Liver (tissue), 9 donors: Measurements from ENCODE around the gene PSMD11. TPM values are rescaled to one million over a fixed set of nuclear protein-coding genes. Genes with fewer than 3 reads are reported as not detected.
A peak's percentile ranks its signal among the peaks of the same experiment; 100 is the strongest.

ENCODE experiments used
- DNase-seq: peaks from one replicate; pipeline ENCODE4 v3.0.0-alpha.2; 2017; ENCODE audit warnings: low spot score
- H3K27ac ChIP-seq, 2 donors: one replicate each; pipeline ENCODE4 v1.7.0; 2013; ENCODE audit warnings: inconsistent platforms in 2 of 2, low read length in 2 of 2, control low read depth in 1 of 2, low read depth in 1 of 2, mild to moderate bottlenecking in 1 of 2
- H3K27me3 ChIP-seq, 4 donors: one replicate each; pipeline versions ENCODE4 v1.6.1 to v1.7.0; 2013; ENCODE audit warnings: low read length in 3 of 4, inconsistent platforms in 1 of 4, mild to moderate bottlenecking in 1 of 4, moderate library complexity in 1 of 4; ENCODE audit not compliant: control insufficient read depth in 4 of 4, insufficient read depth in 4 of 4
- H3K36me3 ChIP-seq, 4 donors: one replicate each; pipeline versions ENCODE4 v1.6.1 to v1.7.0; 2013; ENCODE audit warnings: low read length in 3 of 4, mild to moderate bottlenecking in 3 of 4, low read depth in 1 of 4, moderate library complexity in 1 of 4; ENCODE audit not compliant: control insufficient read depth in 4 of 4, insufficient read depth in 3 of 4
- H3K4me1 ChIP-seq, 4 donors: one replicate each; pipeline versions ENCODE4 v1.6.1 to v1.7.0; 2013; ENCODE audit warnings: low read length in 3 of 4, mild to moderate bottlenecking in 3 of 4, moderate library complexity in 1 of 4; ENCODE audit not compliant: control insufficient read depth in 4 of 4, insufficient read depth in 4 of 4
- H3K4me3 ChIP-seq, 3 donors: one replicate each; pipeline versions ENCODE4 v1.6.1 to v1.7.0; 2013; ENCODE audit warnings: low read length in 3 of 3, control low read depth in 1 of 3, low read depth in 1 of 3, mild to moderate bottlenecking in 1 of 3
- H3K9ac ChIP-seq, 2 donors: one replicate each; pipeline ENCODE4 v1.7.0; 2013; ENCODE audit warnings: low read length in 2 of 2, mild to moderate bottlenecking in 2 of 2, moderate library complexity in 2 of 2, control low read depth in 1 of 2, low read depth in 1 of 2
- H3K9me3 ChIP-seq, 4 donors: one replicate each; pipeline versions ENCODE4 v1.6.1 to v1.7.0; 2013; ENCODE audit warnings: low read length in 3 of 4; ENCODE audit not compliant: control insufficient read depth in 4 of 4
- EGR1 ChIP-seq, 2 donors: IDR thresholded peaks; 2 replicates each; pipeline ENCODE4 v1.6.1; 2016 to 2018; ENCODE audit warnings: antibody characterized with exemption in 2 of 2, low read depth in 2 of 2
- FOXA1 ChIP-seq: IDR thresholded peaks from 2 replicates; pipeline ENCODE4 v1.6.1; 2016; ENCODE audit warnings: antibody characterized with exemption
- FOXA2 ChIP-seq: IDR thresholded peaks from 2 replicates; pipeline ENCODE4 v1.6.1; 2016; ENCODE audit warnings: antibody characterized with exemption
- GABPA ChIP-seq, 2 donors: IDR thresholded peaks in 1 of 2; conservative IDR thresholded peaks in 1 of 2; 2 replicates each; pipeline ENCODE4 v1.6.1; 2016; ENCODE audit warnings: antibody characterized with exemption in 2 of 2, mild to moderate bottlenecking in 1 of 2, moderate library complexity in 1 of 2
- HNF4A ChIP-seq, 2 donors: conservative IDR thresholded peaks; 2 replicates each; pipeline ENCODE4 v1.6.1; 2016; ENCODE audit warnings: antibody characterized with exemption in 2 of 2, mild to moderate bottlenecking in 2 of 2
- HNF4G ChIP-seq: IDR thresholded peaks from 2 replicates; pipeline ENCODE4 v1.6.1; 2016; ENCODE audit warnings: antibody characterized with exemption
- JUND ChIP-seq, 2 donors: IDR thresholded peaks; 2 replicates each; pipeline ENCODE4 v1.6.1; 2016; ENCODE audit warnings: antibody characterized with exemption in 2 of 2
- NR2F2 ChIP-seq: IDR thresholded peaks from 2 replicates; pipeline ENCODE4 v1.6.1; 2016; ENCODE audit warnings: antibody characterized with exemption
- TAF1 ChIP-seq: conservative IDR thresholded peaks from 2 replicates; pipeline ENCODE4 v1.6.1; 2016; ENCODE audit warnings: antibody characterized with exemption, mild to moderate bottlenecking
- YY1 ChIP-seq: IDR thresholded peaks from 2 replicates; pipeline ENCODE4 v1.6.1; 2016; ENCODE audit warnings: antibody characterized with exemption, mild to moderate bottlenecking
- WGBS: extraction: QIAGEN DNeasy Blood & Tissue Kit; methylation state at CpG from one replicate; pipeline ENCODE4 v1.1.7; 2013; 5-methylcytosine and 5-hydroxymethylcytosine counted together
- polyA plus RNA-seq, 2 donors: library from polyadenylated mRNA; stranded (reverse) in 1 of 2; unstranded in 1 of 2; fragments of 200-250 nt in 1 of 2; fragments of >200 nt in 1 of 2; fragmentation: Nextera tagmentation in 1 of 2; extraction: Ambion mirVana in 1 of 2; gene quantifications; one replicate each; pipeline versions ENCODE4 v1.2.1 to v1.2.3, GENCODE V29; 2013 to 2015
- total RNA-seq, 2 donors: library from RNA; depleted of rRNA; stranded (reverse); fragments of >200 nt; gene quantifications; one replicate each; pipeline ENCODE4 v1.2.3, GENCODE V29; 2014
- TF ChIP-seq, protein P1 (sequence below): IDR thresholded peaks from 2 replicates; pipeline ENCODE4 v1.6.1; 2016; ENCODE audit warnings: antibody characterized with exemption, mild to moderate bottlenecking
- TF ChIP-seq, protein P2 (sequence below): IDR thresholded peaks from 2 replicates; pipeline ENCODE4 v1.6.1; 2016; ENCODE audit warnings: antibody characterized with exemption
- TF ChIP-seq, protein P3 (sequence below): fragments of 150-350 bp; IDR thresholded peaks from 2 replicates; pipeline ENCODE4 v1.5.1; 2017; ENCODE audit warnings: improper control_type of control experiment, low read depth, low read length; ENCODE audit not compliant: missing input control
- TF ChIP-seq, protein P4 (sequence below): IDR thresholded peaks from 2 replicates; pipeline ENCODE4 v1.6.1; 2016; ENCODE audit warnings: antibody characterized with exemption
- donor health status: healthy.
- donor health status: healthy.
- donor health status: healthy.
- donor health status: healthy.
- donor health status: healthy.

PSMD11 gene
- total and polyA plus RNA-seq, 4 donors = 42.1 to 97.4 (median 68.2) TPM

DNA sequence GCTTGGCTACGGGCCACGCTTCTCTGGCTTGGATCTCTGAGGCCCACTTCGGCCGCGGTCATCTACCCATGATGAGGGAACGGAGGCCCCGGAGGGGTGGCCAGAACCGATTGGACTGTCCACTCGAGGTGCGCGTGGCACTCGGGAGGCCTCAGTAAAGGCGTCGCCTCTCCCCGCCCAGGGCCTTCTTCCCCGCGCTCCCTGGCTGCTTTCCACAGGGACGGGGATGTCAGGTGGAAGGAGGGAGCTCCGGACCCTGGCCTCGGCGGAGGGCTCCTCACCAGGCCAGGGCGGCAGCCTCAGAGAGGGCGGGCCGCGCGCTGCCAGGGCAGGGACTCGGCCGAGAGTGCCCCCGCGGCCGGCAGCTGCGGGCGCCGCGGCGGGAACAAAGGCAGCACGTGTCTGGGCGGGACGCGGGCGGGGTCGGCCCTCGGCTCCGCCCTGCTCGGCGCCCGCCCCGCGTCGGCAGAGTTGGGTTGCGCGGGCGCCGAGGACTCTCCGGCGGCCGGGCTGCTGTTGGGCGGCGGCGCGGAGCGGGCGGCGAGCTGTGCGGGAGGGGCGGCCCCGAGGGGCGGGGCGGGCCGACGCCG, 41.9 kb downstream of the PSMD11 start:
- Histone ChIP-seq H3K9me3 (no peaks in the 10 kb centered on the region), H3K9ac (no peak overlapping the region), H3K4me1 (peaks cover 8 to 12% (median 10%) of the 10 kb centered on the region in 4 donors), H3K27ac (peak overlapping the region; percentile 52 to 63), H3K36me3 (peaks cover 0 to 12% (median 7%) of the 10 kb centered on the region in 4 donors), H3K27me3 (no peaks in the 10 kb centered on the region), H3K4me3 (peak overlapping the region; percentile 43 to 83 (median 61))
- WGBS = 4% methylated on average over 72 of the region's 72 CpGs
- TF ChIP-seq HNF4A (conservative IDR thresholded peaks at IDR 0.05) (peak in 1 of 2 donors; percentile 8), GABPA (IDR thresholded peaks at IDR 0.05 in 1 of 2, conservative IDR thresholded peaks at IDR 0.05 in 1 of 2) (no peak), FOXA2 (no peak)
- peak; percentile 62 for DNase-seq

DNA sequence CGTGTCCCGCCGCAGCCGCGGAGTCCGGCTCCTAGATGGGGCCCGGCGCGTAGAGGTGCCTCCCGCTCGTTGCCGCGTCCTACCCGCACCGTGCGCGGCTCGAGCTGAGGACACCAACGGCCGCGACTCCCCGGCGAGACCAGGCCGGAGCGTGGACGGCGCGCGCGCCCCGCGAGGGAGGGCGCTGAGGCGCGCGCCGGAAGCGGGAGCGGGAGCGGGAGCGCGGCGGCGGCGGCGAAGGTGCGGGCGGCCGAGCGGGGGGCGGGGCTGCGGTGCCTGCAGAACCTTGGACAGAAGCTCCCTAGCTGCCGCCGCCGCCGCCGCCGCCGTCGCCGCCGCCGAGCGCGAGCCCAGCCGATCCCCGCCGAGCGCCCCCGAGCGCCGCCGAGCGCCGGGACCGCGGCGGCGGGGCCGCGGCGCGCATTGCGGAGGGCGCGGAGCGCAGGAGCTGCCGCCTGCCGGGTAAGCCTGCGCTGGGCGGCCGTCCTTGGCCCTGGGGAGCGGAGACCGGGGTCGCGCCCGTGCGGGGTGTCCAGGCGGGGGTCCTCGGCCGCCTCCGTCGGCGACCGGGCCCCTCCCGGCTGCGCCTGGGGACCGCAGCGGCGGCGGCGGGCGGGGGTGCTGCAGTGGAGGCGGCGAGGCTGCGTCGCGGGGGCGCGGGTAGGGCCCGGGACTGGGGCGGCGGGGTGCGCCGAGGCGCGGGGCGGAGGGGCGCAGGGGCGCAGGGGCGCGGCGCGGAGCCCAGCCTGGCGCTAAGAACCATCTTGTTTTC, 42.6 kb downstream of the PSMD11 start, which contains the start of gene CDK5R1:
CDK5R1 (plus strand) TSS at position 293 of the 772 bp plus-strand sequence. CDS start 628 bp downstream, outside the sequence.
- H3K36me3 ChIP-seq = peaks cover 0 to 5% (median 4%) of the 10 kb centered on the region in 4 donors
- DNase-seq = peak; percentile 67
- TF ChIP-seq, protein P1, sequence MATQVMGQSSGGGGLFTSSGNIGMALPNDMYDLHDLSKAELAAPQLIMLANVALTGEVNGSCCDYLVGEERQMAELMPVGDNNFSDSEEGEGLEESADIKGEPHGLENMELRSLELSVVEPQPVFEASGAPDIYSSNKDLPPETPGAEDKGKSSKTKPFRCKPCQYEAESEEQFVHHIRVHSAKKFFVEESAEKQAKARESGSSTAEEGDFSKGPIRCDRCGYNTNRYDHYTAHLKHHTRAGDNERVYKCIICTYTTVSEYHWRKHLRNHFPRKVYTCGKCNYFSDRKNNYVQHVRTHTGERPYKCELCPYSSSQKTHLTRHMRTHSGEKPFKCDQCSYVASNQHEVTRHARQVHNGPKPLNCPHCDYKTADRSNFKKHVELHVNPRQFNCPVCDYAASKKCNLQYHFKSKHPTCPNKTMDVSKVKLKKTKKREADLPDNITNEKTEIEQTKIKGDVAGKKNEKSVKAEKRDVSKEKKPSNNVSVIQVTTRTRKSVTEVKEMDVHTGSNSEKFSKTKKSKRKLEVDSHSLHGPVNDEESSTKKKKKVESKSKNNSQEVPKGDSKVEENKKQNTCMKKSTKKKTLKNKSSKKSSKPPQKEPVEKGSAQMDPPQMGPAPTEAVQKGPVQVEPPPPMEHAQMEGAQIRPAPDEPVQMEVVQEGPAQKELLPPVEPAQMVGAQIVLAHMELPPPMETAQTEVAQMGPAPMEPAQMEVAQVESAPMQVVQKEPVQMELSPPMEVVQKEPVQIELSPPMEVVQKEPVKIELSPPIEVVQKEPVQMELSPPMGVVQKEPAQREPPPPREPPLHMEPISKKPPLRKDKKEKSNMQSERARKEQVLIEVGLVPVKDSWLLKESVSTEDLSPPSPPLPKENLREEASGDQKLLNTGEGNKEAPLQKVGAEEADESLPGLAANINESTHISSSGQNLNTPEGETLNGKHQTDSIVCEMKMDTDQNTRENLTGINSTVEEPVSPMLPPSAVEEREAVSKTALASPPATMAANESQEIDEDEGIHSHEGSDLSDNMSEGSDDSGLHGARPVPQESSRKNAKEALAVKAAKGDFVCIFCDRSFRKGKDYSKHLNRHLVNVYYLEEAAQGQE = peak; percentile 39
- TF ChIP-seq YY1 (no peak), TAF1 (no peak)
- TF ChIP-seq, protein P2, sequence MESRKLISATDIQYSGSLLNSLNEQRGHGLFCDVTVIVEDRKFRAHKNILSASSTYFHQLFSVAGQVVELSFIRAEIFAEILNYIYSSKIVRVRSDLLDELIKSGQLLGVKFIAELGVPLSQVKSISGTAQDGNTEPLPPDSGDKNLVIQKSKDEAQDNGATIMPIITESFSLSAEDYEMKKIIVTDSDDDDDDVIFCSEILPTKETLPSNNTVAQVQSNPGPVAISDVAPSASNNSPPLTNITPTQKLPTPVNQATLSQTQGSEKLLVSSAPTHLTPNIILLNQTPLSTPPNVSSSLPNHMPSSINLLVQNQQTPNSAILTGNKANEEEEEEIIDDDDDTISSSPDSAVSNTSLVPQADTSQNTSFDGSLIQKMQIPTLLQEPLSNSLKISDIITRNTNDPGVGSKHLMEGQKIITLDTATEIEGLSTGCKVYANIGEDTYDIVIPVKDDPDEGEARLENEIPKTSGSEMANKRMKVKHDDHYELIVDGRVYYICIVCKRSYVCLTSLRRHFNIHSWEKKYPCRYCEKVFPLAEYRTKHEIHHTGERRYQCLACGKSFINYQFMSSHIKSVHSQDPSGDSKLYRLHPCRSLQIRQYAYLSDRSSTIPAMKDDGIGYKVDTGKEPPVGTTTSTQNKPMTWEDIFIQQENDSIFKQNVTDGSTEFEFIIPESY = no peak
- peaks cover 8 to 12% (median 10%) of the 10 kb centered on the region in 4 donors for H3K4me1 ChIP-seq
- peak within 1 kb of the TSS in 1 of 2 donors; percentile 22 for H3K9ac ChIP-seq
- H3K4me3 ChIP-seq = peak within 1 kb of the TSS; percentile 43 to 83 (median 61)
- peak within 1 kb of the TSS; percentile 52 to 63 for H3K27ac ChIP-seq
- H3K9me3 ChIP-seq = no peaks in the 10 kb centered on the region
- no peaks in the 10 kb centered on the region for H3K27me3 ChIP-seq
- under 1% methylated on average over 135 of the region's 135 CpGs for whole genome bisulfite sequencing

DNA sequence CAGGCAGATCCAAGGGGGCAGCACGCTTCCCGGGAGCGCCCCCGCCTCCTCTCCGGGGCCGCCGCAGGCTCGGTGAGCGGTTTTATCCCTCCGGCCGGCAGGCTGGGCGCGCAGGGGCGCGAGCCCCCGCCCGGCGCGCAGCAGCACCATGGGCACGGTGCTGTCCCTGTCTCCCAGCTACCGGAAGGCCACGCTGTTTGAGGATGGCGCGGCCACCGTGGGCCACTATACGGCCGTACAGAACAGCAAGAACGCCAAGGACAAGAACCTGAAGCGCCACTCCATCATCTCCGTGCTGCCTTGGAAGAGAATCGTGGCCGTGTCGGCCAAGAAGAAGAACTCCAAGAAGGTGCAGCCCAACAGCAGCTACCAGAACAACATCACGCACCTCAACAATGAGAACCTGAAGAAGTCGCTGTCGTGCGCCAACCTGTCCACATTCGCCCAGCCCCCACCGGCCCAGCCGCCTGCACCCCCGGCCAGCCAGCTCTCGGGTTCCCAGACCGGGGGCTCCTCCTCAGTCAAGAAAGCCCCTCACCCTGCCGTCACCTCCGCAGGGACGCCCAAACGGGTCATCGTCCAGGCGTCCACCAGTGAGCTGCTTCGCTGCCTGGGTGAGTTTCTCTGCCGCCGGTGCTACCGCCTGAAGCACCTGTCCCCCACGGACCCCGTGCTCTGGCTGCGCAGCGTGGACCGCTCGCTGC, 43.3 kb downstream of the PSMD11 start:
- Histone ChIP-seq H3K4me3 (peak overlapping the region in 2 of 3 donors; percentile 43 to 83), H3K9ac (peak overlapping the region in 1 of 2 donors; percentile 22), H3K9me3 (no peaks in the 10 kb centered on the region), H3K4me1 (peaks cover 8 to 12% (median 10%) of the 10 kb centered on the region in 4 donors), H3K27me3 (no peaks in the 10 kb centered on the region), H3K36me3 (peaks cover 0 to 1% (median under 1%) of the 10 kb centered on the region in 4 donors), H3K27ac (no peak overlapping the region)
- DNase-seq = no peak
- WGBS = 46% methylated on average over 59 of the region's 59 CpGs
- TF ChIP-seq FOXA1 (no peak), EGR1 (IDR thresholded peaks at IDR 0.05; ENCODE audit: low read depth in 2 of 2) (no peak), JUND (IDR thresholded peaks at IDR 0.05) (no peak), GABPA (IDR thresholded peaks at IDR 0.05 in 1 of 2, conservative IDR thresholded peaks at IDR 0.05 in 1 of 2) (no peak), NR2F2 (no peak), YY1 (no peak), TAF1 (no peak), HNF4G (no peak), HNF4A (conservative IDR thresholded peaks at IDR 0.05) (no peak)
- TF ChIP-seq, protein P2 = no peak
- TF ChIP-seq, protein P3, sequence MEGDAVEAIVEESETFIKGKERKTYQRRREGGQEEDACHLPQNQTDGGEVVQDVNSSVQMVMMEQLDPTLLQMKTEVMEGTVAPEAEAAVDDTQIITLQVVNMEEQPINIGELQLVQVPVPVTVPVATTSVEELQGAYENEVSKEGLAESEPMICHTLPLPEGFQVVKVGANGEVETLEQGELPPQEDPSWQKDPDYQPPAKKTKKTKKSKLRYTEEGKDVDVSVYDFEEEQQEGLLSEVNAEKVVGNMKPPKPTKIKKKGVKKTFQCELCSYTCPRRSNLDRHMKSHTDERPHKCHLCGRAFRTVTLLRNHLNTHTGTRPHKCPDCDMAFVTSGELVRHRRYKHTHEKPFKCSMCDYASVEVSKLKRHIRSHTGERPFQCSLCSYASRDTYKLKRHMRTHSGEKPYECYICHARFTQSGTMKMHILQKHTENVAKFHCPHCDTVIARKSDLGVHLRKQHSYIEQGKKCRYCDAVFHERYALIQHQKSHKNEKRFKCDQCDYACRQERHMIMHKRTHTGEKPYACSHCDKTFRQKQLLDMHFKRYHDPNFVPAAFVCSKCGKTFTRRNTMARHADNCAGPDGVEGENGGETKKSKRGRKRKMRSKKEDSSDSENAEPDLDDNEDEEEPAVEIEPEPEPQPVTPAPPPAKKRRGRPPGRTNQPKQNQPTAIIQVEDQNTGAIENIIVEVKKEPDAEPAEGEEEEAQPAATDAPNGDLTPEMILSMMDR = no peak
- TF ChIP-seq, protein P4, sequence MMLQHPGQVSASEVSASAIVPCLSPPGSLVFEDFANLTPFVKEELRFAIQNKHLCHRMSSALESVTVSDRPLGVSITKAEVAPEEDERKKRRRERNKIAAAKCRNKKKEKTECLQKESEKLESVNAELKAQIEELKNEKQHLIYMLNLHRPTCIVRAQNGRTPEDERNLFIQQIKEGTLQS = no peak
